Stimulated activated naive B cell treated with anti-CD40 and anti-IgM and Interleukin-4, amounts not matched to agents 10 μg/mL and 1 μg/mL and 100 μg/mL, for 72 hours (primary cell): ENCODE measurements around the gene CNBP.
"Not testable (repeated sequence)": the region's sequence is repeated elsewhere in the genome, so short reads cannot be mapped to it uniquely, and the experiment has no call there.

ENCODE experiments used
- ATAC-seq, 2 donors: fragments of 150-1000 bp; cut with Tn5 transposase; replicated peaks; 2 replicates each; pipeline ENCODE4 v1.10.0; 2021; ENCODE audit warnings: moderate library complexity in 1 of 2
- DNase-seq: peaks from one replicate; pipeline ENCODE4 v3.0.0; 2021
- H3K27ac Mint-ChIP-seq: one replicate; pipeline ENCODE4 v1.8.0; 2022; ENCODE audit warnings: mild to moderate bottlenecking, mixed read lengths
- H3K27me3 Mint-ChIP-seq, 2 donors: one replicate each; pipeline ENCODE4 v1.8.0; 2022; ENCODE audit warnings: mixed read lengths in 2 of 2
- H3K36me3 Mint-ChIP-seq, 2 donors: one replicate each; pipeline ENCODE4 v1.8.0; 2022; ENCODE audit warnings: mixed read lengths in 2 of 2, mild to moderate bottlenecking in 1 of 2
- H3K4me1 Mint-ChIP-seq, 2 donors: one replicate each; pipeline ENCODE4 v1.8.0; 2022; ENCODE audit warnings: mixed read lengths in 2 of 2, mild to moderate bottlenecking in 1 of 2
- H3K4me3 Mint-ChIP-seq, 2 donors: one replicate each; pipeline ENCODE4 v1.8.0; 2022; ENCODE audit warnings: mild to moderate bottlenecking in 2 of 2, mixed read lengths in 2 of 2, moderate library complexity in 1 of 2
- H3K9me3 Mint-ChIP-seq, 2 donors: one replicate each; pipeline ENCODE4 v1.8.0; 2022; ENCODE audit warnings: mixed read lengths in 2 of 2, mild to moderate bottlenecking in 1 of 2

CNBP gene

GRCh38 chr3:129204473-129204872 is 20.8 kb upstream of the CNBP start:
- Mint-ChIP-seq H3K27ac (no peak overlapping the region), H3K4me1 (no peaks in the 10 kb centered on the region), H3K36me3 (peaks cover under 1 to 3% of the 10 kb centered on the region in 2 donors), H3K27me3 (no peaks in the 10 kb centered on the region), H3K4me3 (no peak overlapping the region), H3K9me3 (no peaks in the 10 kb centered on the region)
- DNase-seq (no peak), ATAC-seq (no peak)

- DNase-seq (no peak), ATAC-seq (no peak)
- peaks cover 3% of the 10 kb centered on the region in 2 donors for H3K36me3 Mint-ChIP-seq
- no peak overlapping the region for H3K4me3 Mint-ChIP-seq
- no peaks in the 10 kb centered on the region for H3K9me3 Mint-ChIP-seq
- H3K27me3 Mint-ChIP-seq, result no peaks in the 10 kb centered on the region
- no peak overlapping the region for H3K27ac Mint-ChIP-seq
- H3K4me1 Mint-ChIP-seq, result peaks cover 14 to 24% of the 10 kb centered on the region in 2 donors
Measured at GRCh38 chr3:129199366-129199765, 15.7 kb upstream of the CNBP start.

- Mint-ChIP-seq H3K4me3 (no peak overlapping the region), H3K9me3 (no peaks in the 10 kb centered on the region), H3K27me3 (no peaks in the 10 kb centered on the region), H3K36me3 (peaks cover 3% of the 10 kb centered on the region in 2 donors), H3K4me1 (peaks cover 14 to 24% of the 10 kb centered on the region in 2 donors), H3K27ac (peak overlapping the region; percentile 31)
- ATAC-seq (no peak), DNase-seq (no peak)
Measured at GRCh38 chr3:129197321-129197720, 13.6 kb upstream of the CNBP start.

GRCh38 chr3:129196601-129197000 is 12.9 kb upstream of the CNBP start:
- H3K9me3 Mint-ChIP-seq, result no peaks in the 10 kb centered on the region
- no peaks in the 10 kb centered on the region for H3K27me3 Mint-ChIP-seq
- no peak for DNase-seq
- peaks cover 14 to 24% of the 10 kb centered on the region in 2 donors for H3K4me1 Mint-ChIP-seq
- peak overlapping the region; percentile 31 for H3K27ac Mint-ChIP-seq
- peaks cover 3% of the 10 kb centered on the region in 2 donors for H3K36me3 Mint-ChIP-seq
- H3K4me3 Mint-ChIP-seq, result no peak overlapping the region
- no peak for ATAC-seq

GRCh38 chr3:129195731-129196256 is 12.1 kb upstream of the CNBP start:
- H3K27ac Mint-ChIP-seq, result no peak overlapping the region
- H3K9me3 Mint-ChIP-seq, result no peaks in the 10 kb centered on the region
- ATAC-seq, result peak; percentile 46 to 50
- H3K4me1 Mint-ChIP-seq, result peaks cover 14 to 24% of the 10 kb centered on the region in 2 donors
- H3K4me3 Mint-ChIP-seq, result no peak overlapping the region
- H3K27me3 Mint-ChIP-seq, result no peaks in the 10 kb centered on the region
- H3K36me3 Mint-ChIP-seq, result peaks cover 3% of the 10 kb centered on the region in 2 donors
- DNase-seq, result no peak

GRCh38 chr3:129189793-129190192 is 6.1 kb upstream of the CNBP start:
- H3K4me1 Mint-ChIP-seq, H3K27ac Mint-ChIP-seq, H3K4me3 Mint-ChIP-seq, H3K27me3 Mint-ChIP-seq, H3K9me3 Mint-ChIP-seq, DNase-seq, ATAC-seq, H3K36me3 Mint-ChIP-seq: not testable (repeated sequence)

GRCh38 chr3:129187857-129188256 is 4.2 kb upstream of the CNBP start:
- no peak overlapping the region for H3K4me3 Mint-ChIP-seq
- peaks cover 0 to 10% of the 10 kb centered on the region in 2 donors for H3K4me1 Mint-ChIP-seq
- H3K27ac Mint-ChIP-seq, result no peak overlapping the region
- no peaks in the 10 kb centered on the region for H3K9me3 Mint-ChIP-seq
- no peaks in the 10 kb centered on the region for H3K27me3 Mint-ChIP-seq
- no peak for ATAC-seq
- H3K36me3 Mint-ChIP-seq, result peaks cover 9 to 11% of the 10 kb centered on the region in 2 donors
- DNase-seq, result no peak

GRCh38 chr3:129185783-129186182 is 2.1 kb upstream of the CNBP start:
- H3K36me3 Mint-ChIP-seq, result peaks cover 14 to 28% of the 10 kb centered on the region in 2 donors
- no peak overlapping the region for H3K27ac Mint-ChIP-seq
- no peaks in the 10 kb centered on the region for H3K27me3 Mint-ChIP-seq
- no peak for ATAC-seq
- H3K4me3 Mint-ChIP-seq, result no peak overlapping the region
- no peaks in the 10 kb centered on the region for H3K9me3 Mint-ChIP-seq
- no peak for DNase-seq
- H3K4me1 Mint-ChIP-seq, result peaks cover 3 to 23% of the 10 kb centered on the region in 2 donors

- H3K27ac Mint-ChIP-seq, H3K27me3 Mint-ChIP-seq, DNase-seq, H3K9me3 Mint-ChIP-seq, ATAC-seq: not testable (repeated sequence)
- Mint-ChIP-seq H3K4me3 (peak overlapping the region; percentile 46 to 48), H3K4me1 (peaks cover 7 to 30% of the 10 kb centered on the region in 2 donors), H3K36me3 (peaks cover 16 to 34% of the 10 kb centered on the region in 2 donors)
Measured at GRCh38 chr3:129184784-129185542, 1.3 kb upstream of the CNBP start.

GRCh38 chr3:129184396-129184657 is 631 bp upstream of the CNBP start:
- H3K4me1 Mint-ChIP-seq, result peaks cover 9 to 35% of the 10 kb centered on the region in 2 donors
- H3K36me3 Mint-ChIP-seq, result peaks cover 16 to 35% of the 10 kb centered on the region in 2 donors
- ATAC-seq (peak; percentile 13 to 15), DNase-seq (no peak)
- peak overlapping the region; percentile 98 to 99 for H3K4me3 Mint-ChIP-seq
- H3K27me3 Mint-ChIP-seq, result no peaks in the 10 kb centered on the region
- H3K9me3 Mint-ChIP-seq, result no peaks in the 10 kb centered on the region
- peak overlapping the region; percentile 100 for H3K27ac Mint-ChIP-seq

GRCh38 chr3:129182390-129183185 is 1.1 kb downstream of the CNBP start:
- H3K4me3 Mint-ChIP-seq, result peak overlapping the region; percentile 98 to 99

GRCh38 chr3:129181819-129182218 is 1.9 kb downstream of the CNBP start:
- Mint-ChIP-seq H3K9me3 (no peaks in the 10 kb centered on the region), H3K36me3 (peaks cover 17 to 37% of the 10 kb centered on the region in 2 donors), H3K27ac (peak overlapping the region; percentile 100), H3K4me1 (peaks cover 12 to 55% of the 10 kb centered on the region in 2 donors), H3K4me3 (peak overlapping the region; percentile 98 to 99), H3K27me3 (no peaks in the 10 kb centered on the region)
- DNase-seq, result no peak
- ATAC-seq, result no peak

More at GRCh38 chr3:129182390-129183185, 1.1 kb downstream of the CNBP start:
- Mint-ChIP-seq H3K27ac (peak overlapping the region; percentile 100), H3K27me3 (no peaks in the 10 kb centered on the region), H3K4me1 (peaks cover 10 to 50% of the 10 kb centered on the region in 2 donors), H3K9me3 (no peaks in the 10 kb centered on the region), H3K36me3 (peaks cover 16 to 37% of the 10 kb centered on the region in 2 donors)
- ATAC-seq (peak in 1 of 2 donors; percentile 12), DNase-seq (no peak)

- H3K27me3 Mint-ChIP-seq, result no peaks in the 10 kb centered on the region
- H3K27ac Mint-ChIP-seq, result no peak overlapping the region
- H3K4me3 Mint-ChIP-seq, result peak overlapping the region; percentile 22 to 62
- peaks cover 24 to 45% of the 10 kb centered on the region in 2 donors for H3K36me3 Mint-ChIP-seq
- DNase-seq (no peak), ATAC-seq (no peak)
- H3K4me1 Mint-ChIP-seq, result peaks cover 18 to 64% of the 10 kb centered on the region in 2 donors
- H3K9me3 Mint-ChIP-seq, result no peaks in the 10 kb centered on the region
Measured at GRCh38 chr3:129180461-129180860, 3.2 kb downstream of the CNBP start.

GRCh38 chr3:129176051-129176450 is 7.6 kb downstream of the CNBP start:
- H3K27ac Mint-ChIP-seq, result peak overlapping the region; percentile 1
- no peaks in the 10 kb centered on the region for H3K9me3 Mint-ChIP-seq
- peaks cover 13 to 29% of the 10 kb centered on the region in 2 donors for H3K36me3 Mint-ChIP-seq
- DNase-seq, result no peak
- no peaks in the 10 kb centered on the region for H3K27me3 Mint-ChIP-seq
- H3K4me3 Mint-ChIP-seq, result no peak overlapping the region
- ATAC-seq, result no peak
- peaks cover 18 to 55% of the 10 kb centered on the region in 2 donors for H3K4me1 Mint-ChIP-seq
